ENCODE results near the gene PRKACG.
A peak's percentile ranks its signal among the peaks of the same experiment; 100 is the strongest.
"Not testable (repeated sequence)": the region's sequence is repeated elsewhere in the genome, so short reads cannot be mapped to it uniquely, and the experiment has no call there.

The PRKACG gene

GRCh38 chr9:69014013-69014412, at the start of gene PRKACG:
Gene PRKACG (minus strand): TSS chr9:69014113. CDS start chr9:69014092, 21 bp downstream.
- DNase-seq (ENCODE audit: low read depth in 2 of 2), result no peak

- DNase-seq (ENCODE audit: low read depth in 2 of 2), result no peak
Observed at GRCh38 chr9:69062195-69062594, 48.3 kb upstream of the PRKACG start.

GRCh38 chr9:69060766-69061165, 46.9 kb upstream of the PRKACG start:
- no peak for DNase-seq (ENCODE audit: low read depth in 2 of 2)

- DNase-seq (ENCODE audit: low read depth in 2 of 2), result no peak
Observed at GRCh38 chr9:69058101-69058500, 44.2 kb upstream of the PRKACG start.

- no peak for DNase-seq (ENCODE audit: low read depth in 2 of 2)
Observed at GRCh38 chr9:69056191-69056815, 42.4 kb upstream of the PRKACG start.

GRCh38 chr9:69054989-69055388, 41.1 kb upstream of the PRKACG start:
- no peak for DNase-seq (ENCODE audit: low read depth in 2 of 2)

GRCh38 chr9:69050936-69051335, 37.0 kb upstream of the PRKACG start:
- not testable (repeated sequence) for DNase-seq (ENCODE audit: low read depth in 2 of 2)

GRCh38 chr9:69049094-69049493, 35.2 kb upstream of the PRKACG start:
- DNase-seq (ENCODE audit: low read depth in 2 of 2), result no peak

- no peak for DNase-seq (ENCODE audit: low read depth in 2 of 2)
Observed at GRCh38 chr9:69047371-69047770, 33.5 kb upstream of the PRKACG start.

- DNase-seq (ENCODE audit: low read depth in 2 of 2), result no peak
Observed at GRCh38 chr9:69046723-69047122, 32.8 kb upstream of the PRKACG start.

- DNase-seq (ENCODE audit: low read depth in 2 of 2), result no peak
Observed at GRCh38 chr9:69045821-69046220, 31.9 kb upstream of the PRKACG start.

GRCh38 chr9:69044240-69045219, 30.6 kb upstream of the PRKACG start:
- no peak for DNase-seq (ENCODE audit: low read depth in 2 of 2)

GRCh38 chr9:69040646-69041045, 26.7 kb upstream of the PRKACG start:
- no peak for DNase-seq (ENCODE audit: low read depth in 2 of 2)

GRCh38 chr9:69036799-69037198, 22.9 kb upstream of the PRKACG start:
- DNase-seq (ENCODE audit: low read depth in 2 of 2), result no peak

- no peak for DNase-seq (ENCODE audit: low read depth in 2 of 2)
Observed at GRCh38 chr9:69036309-69036708, 22.4 kb upstream of the PRKACG start.

GRCh38 chr9:69035438-69036308, 21.8 kb upstream of the PRKACG start, which contains the start of gene FXN:
Gene FXN (plus strand): TSS chr9:69035752. CDS start chr9:69035783, 31 bp downstream.
- peak; percentile 71 to 75 for DNase-seq (ENCODE audit: low read depth in 2 of 2)

- no peak for DNase-seq (ENCODE audit: low read depth in 2 of 2)
Observed at GRCh38 chr9:69034071-69034470, 20.2 kb upstream of the PRKACG start.

GRCh38 chr9:69030851-69031645, 17.1 kb upstream of the PRKACG start:
- DNase-seq (ENCODE audit: low read depth in 2 of 2), result no peak

GRCh38 chr9:69029535-69029934, 15.6 kb upstream of the PRKACG start:
- DNase-seq (ENCODE audit: low read depth in 2 of 2), result no peak

- no peak for DNase-seq (ENCODE audit: low read depth in 2 of 2)
Observed at GRCh38 chr9:69028754-69029153, 14.8 kb upstream of the PRKACG start.

Data from stimulated activated CD8-positive, alpha-beta memory T cell treated with anti-CD3 and anti-CD28 coated beads, Interleukin-2, amount 100 ng/mL, for 48 hours (primary cell).